WTC11 (cell line): ENCODE data around the gene GRIA2. TPM values are rescaled to one million over a fixed set of nuclear protein-coding genes. Genes with fewer than 3 reads are reported as not detected.

Experiments used
- ATAC-seq: fragments of 200-7000 bp; cut with Tn5 transposase; 2 replicates; pipeline ENCODE4 v1.10.0; 2021; ENCODE audit warnings: mild to moderate bottlenecking, moderate library complexity
- Bru-seq: library from RNA; stranded (reverse); fragments of 400-500 nt; gene quantifications from one replicate; lab custom pipeline; 2021; lab: Mats Ljungman, UMichigan
- CTCF ChIA-PET: fragments of 300-600 bp; sonication (Branson Sonifier 250); formaldehyde crosslinking; loops from one replicate; lab custom pipeline; 2021; ENCODE audit warnings: antibody characterized with exemption; lab: Charles Lee
- POLR2A ChIA-PET: fragments of 350-600 bp; sonication (Branson Sonifier 250); formaldehyde crosslinking; loops from one replicate; lab custom pipeline; 2021; ENCODE audit warnings: antibody characterized with exemption; lab: Charles Lee
- DNase-seq: peaks from one replicate; pipeline ENCODE4 v3.0.0; 2021; ENCODE audit warnings: low spot score
- H3K27ac Mint-ChIP-seq: 2 replicates; pipeline ENCODE4 v1.8.0; 2021; ENCODE audit warnings: mixed read lengths
- H3K27me3 Mint-ChIP-seq: 2 replicates; pipeline ENCODE4 v1.8.0; 2021; ENCODE audit warnings: low read depth, mild to moderate bottlenecking, moderate library complexity, mixed read lengths
- H3K36me3 Mint-ChIP-seq: 2 replicates; pipeline ENCODE4 v1.8.0; 2021; ENCODE audit warnings: mixed read lengths
- H3K4me1 Mint-ChIP-seq: 2 replicates; pipeline ENCODE4 v1.8.0; 2022; ENCODE audit warnings: mixed read lengths
- H3K4me3 Mint-ChIP-seq: 2 replicates; pipeline ENCODE4 v1.8.0; 2021; ENCODE audit warnings: mild to moderate bottlenecking, moderate library complexity, mixed read lengths
- H3K9me3 Mint-ChIP-seq: 2 replicates; pipeline ENCODE4 v1.8.0; 2021; ENCODE audit warnings: mixed read lengths
- ATF1 ChIP-seq: sonication (generic); formaldehyde crosslinking; IDR thresholded peaks from 2 replicates; pipeline ENCODE4 v1.8.1; 2023; ENCODE audit warnings: mild to moderate bottlenecking, moderate library complexity, missing genetic modification reagents
- E2F5 ChIP-seq: sonication (generic); formaldehyde crosslinking; IDR thresholded peaks from 2 replicates; pipeline ENCODE4 v1.8.1; 2022; ENCODE audit warnings: mild to moderate bottlenecking, moderate library complexity, missing genetic modification reagents
- FOXP1 ChIP-seq: sonication (generic); formaldehyde crosslinking; IDR thresholded peaks from 2 replicates; pipeline ENCODE4 v1.8.0; 2022; ENCODE audit warnings: missing genetic modification reagents, mild to moderate bottlenecking, moderate library complexity, borderline replicate concordance
- MXD4 ChIP-seq: fragments of 250-450 bp; sonication (Bioruptor Pico); IDR thresholded peaks from 2 replicates; pipeline ENCODE4 v1.8.0; 2021; ENCODE audit warnings: mild to moderate bottlenecking, moderate library complexity, borderline replicate concordance
- MYBL2 ChIP-seq: sonication (generic); formaldehyde crosslinking; IDR thresholded peaks from 2 replicates; pipeline ENCODE4 v1.8.1; 2023; ENCODE audit warnings: mild to moderate bottlenecking, moderate library complexity, missing genetic modification reagents
- NR1H2 ChIP-seq: sonication (generic); formaldehyde crosslinking; IDR thresholded peaks from 2 replicates; pipeline ENCODE4 v1.9.0; 2021; ENCODE audit warnings: mild to moderate bottlenecking, moderate library complexity, missing genetic modification reagents
- PREB ChIP-seq: sonication (generic); formaldehyde crosslinking; IDR thresholded peaks from 2 replicates; pipeline ENCODE4 v1.8.1; 2022; ENCODE audit warnings: mild to moderate bottlenecking, missing genetic modification reagents, moderate library complexity, borderline replicate concordance
- RORB ChIP-seq: fragments of 250-450 bp; sonication (Bioruptor Pico); IDR thresholded peaks from 2 replicates; pipeline ENCODE4 v1.9.0; 2021; ENCODE audit warnings: mild to moderate bottlenecking
- TP53 ChIP-seq: sonication (generic); formaldehyde crosslinking; IDR thresholded peaks from 2 replicates; pipeline ENCODE4 v1.8.1; 2023; ENCODE audit warnings: mild to moderate bottlenecking, missing genetic modification reagents
- ZNF138 ChIP-seq: sonication (generic); formaldehyde crosslinking; conservative IDR thresholded peaks from 2 replicates; pipeline ENCODE4 v1.8.1; 2022; ENCODE audit warnings: mild to moderate bottlenecking, moderate library complexity, missing genetic modification reagents
- ZNF317 ChIP-seq: sonication (generic); formaldehyde crosslinking; IDR thresholded peaks from 2 replicates; pipeline ENCODE4 v1.8.1; 2023; ENCODE audit warnings: low read depth, mild to moderate bottlenecking, moderate library complexity, missing genetic modification reagents, borderline replicate concordance
- long read RNA-seq, 3 experiments: library from RNA in 1 of 3; library from capped mRNA in 1 of 3; library from polyadenylated mRNA in 1 of 3; unstranded in 2 of 3; stranded (forward) in 1 of 3; transcript quantifications; one replicate each; pipeline ENCODE4 v2.0.0, GENCODE V29; 2021
- total RNA-seq: library from RNA; stranded (reverse); gene quantifications from 3 replicates; pipeline ENCODE4 v1.2.3, GENCODE V29; 2021
- TF ChIP-seq, protein P1 (sequence below): fragments of 250-450 bp; sonication (Bioruptor Pico); IDR thresholded peaks from 2 replicates; pipeline ENCODE4 v1.9.0; 2021; ENCODE audit warnings: moderate library complexity, mild to moderate bottlenecking, inconsistent platforms, borderline replicate concordance
- TF ChIP-seq, protein P2 (sequence below): fragments of 250-450 bp; sonication (Bioruptor Pico); conservative IDR thresholded peaks from 2 replicates; pipeline ENCODE4 v1.9.0; 2021; ENCODE audit warnings: mild to moderate bottlenecking
- TF ChIP-seq, protein P3 (sequence below): sonication (generic); formaldehyde crosslinking; IDR thresholded peaks from 2 replicates; pipeline ENCODE4 v1.8.1; 2023; ENCODE audit warnings: mild to moderate bottlenecking, missing genetic modification reagents, borderline replicate concordance
- TF ChIP-seq, protein P4 (sequence below): sonication (generic); formaldehyde crosslinking; IDR thresholded peaks from 2 replicates; pipeline ENCODE4 v1.8.1; 2023; ENCODE audit warnings: mild to moderate bottlenecking, missing genetic modification reagents
- TF ChIP-seq, protein P5 (sequence below): sonication (generic); formaldehyde crosslinking; IDR thresholded peaks from 2 replicates; pipeline ENCODE4 v1.8.0; 2023; ENCODE audit warnings: missing genetic modification reagents, mild to moderate bottlenecking, borderline replicate concordance
- TF ChIP-seq, protein P6 (sequence below): sonication (generic); formaldehyde crosslinking; conservative IDR thresholded peaks from 2 replicates; pipeline ENCODE4 v1.8.1; 2023; ENCODE audit warnings: mild to moderate bottlenecking, low read depth, missing genetic modification reagents, moderate library complexity

The GRIA2 gene
- total RNA-seq, result not detected in 3 replicates
- Bru-seq, nascent RNA, result percentile 2 among the genes with signal in this experiment
- long read RNA-seq, experiment 1, result 0 reads
- long read RNA-seq, experiment 2, result 0 reads
- long read RNA-seq, experiment 3, result 0 reads

DNA sequence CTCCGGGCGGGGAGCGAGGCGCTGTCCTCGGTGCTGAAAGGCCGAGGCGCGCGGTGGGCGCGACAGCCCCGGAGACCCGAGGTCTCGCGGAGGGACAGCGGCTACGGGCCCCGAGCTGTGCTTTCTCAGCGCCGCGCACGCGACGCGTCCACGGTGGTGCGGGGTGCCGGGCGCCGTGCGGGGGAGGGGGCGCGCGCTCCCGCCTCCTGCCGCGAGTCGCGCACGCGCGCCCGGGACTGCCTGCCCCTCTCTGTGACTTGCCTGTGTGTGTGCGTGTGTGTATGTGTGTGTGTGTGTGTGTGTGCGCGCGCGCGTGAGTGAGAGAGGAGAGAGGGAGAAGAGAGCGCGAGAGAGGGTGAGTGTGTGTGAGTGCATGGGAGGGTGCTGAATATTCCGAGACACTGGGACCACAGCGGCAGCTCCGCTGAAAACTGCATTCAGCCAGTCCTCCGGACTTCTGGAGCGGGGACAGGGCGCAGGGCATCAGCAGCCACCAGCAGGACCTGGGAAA, at the start of gene GRIA2:
Gene GRIA2 (plus strand): TSS at position 358 of the 511 bp plus-strand sequence. CDS start 315 bp downstream, outside the sequence.
- Mint-ChIP-seq H3K27me3 (peaks cover 69% of the 10 kb centered on the region), H3K4me1 (peaks cover 22% of the 10 kb centered on the region), H3K27ac (no peak within 1 kb of the TSS), H3K36me3 (no peaks in the 10 kb centered on the region), H3K4me3 (peak within 1 kb of the TSS; percentile 76), H3K9me3 (no peaks in the 10 kb centered on the region)
- peak; percentile 82 for ATAC-seq
- DNase-seq, result peak; percentile 84
- POLR2A ChIA-PET, result no interaction called here
- CTCF ChIA-PET, result interaction anchor here (0.8 to 1.8 kb wide), 4 partner anchors 16 to 175 kb away, joined by 3 to 10 read pairs (median 6); no protein-coding TSS in a partner anchor
- TF ChIP-seq NR1H2 (CRISPR knock-in tag) (no peak), ATF1 (no peak), FOXP1 (CRISPR knock-in tag) (peak; percentile 98), TP53 (CRISPR knock-in tag) (peak; percentile 95), PREB (CRISPR knock-in tag) (no peak), ZNF138 (CRISPR knock-in tag) (peak; percentile 87; the same call in 1 of the 2 replicates), E2F5 (CRISPR knock-in tag) (peak; percentile 85), MYBL2 (CRISPR knock-in tag) (peak; percentile 92), MXD4 (no peak), RORB (CRISPR knock-in tag) (no peak), ZNF317 (0 out of 2 replicates have a peak, but pooled peaks have one; percentile 19)
- TF ChIP-seq, protein P1, sequence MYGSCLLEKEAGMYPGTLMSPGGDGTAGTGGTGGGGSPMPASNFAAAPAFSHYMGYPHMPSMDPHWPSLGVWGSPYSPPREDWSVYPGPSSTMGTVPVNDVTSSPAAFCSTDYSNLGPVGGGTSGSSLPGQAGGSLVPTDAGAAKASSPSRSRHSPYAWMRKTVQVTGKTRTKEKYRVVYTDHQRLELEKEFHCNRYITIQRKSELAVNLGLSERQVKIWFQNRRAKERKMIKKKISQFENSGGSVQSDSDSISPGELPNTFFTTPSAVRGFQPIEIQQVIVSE (CRISPR knock-in tag), result no peak
- TF ChIP-seq, protein P2, sequence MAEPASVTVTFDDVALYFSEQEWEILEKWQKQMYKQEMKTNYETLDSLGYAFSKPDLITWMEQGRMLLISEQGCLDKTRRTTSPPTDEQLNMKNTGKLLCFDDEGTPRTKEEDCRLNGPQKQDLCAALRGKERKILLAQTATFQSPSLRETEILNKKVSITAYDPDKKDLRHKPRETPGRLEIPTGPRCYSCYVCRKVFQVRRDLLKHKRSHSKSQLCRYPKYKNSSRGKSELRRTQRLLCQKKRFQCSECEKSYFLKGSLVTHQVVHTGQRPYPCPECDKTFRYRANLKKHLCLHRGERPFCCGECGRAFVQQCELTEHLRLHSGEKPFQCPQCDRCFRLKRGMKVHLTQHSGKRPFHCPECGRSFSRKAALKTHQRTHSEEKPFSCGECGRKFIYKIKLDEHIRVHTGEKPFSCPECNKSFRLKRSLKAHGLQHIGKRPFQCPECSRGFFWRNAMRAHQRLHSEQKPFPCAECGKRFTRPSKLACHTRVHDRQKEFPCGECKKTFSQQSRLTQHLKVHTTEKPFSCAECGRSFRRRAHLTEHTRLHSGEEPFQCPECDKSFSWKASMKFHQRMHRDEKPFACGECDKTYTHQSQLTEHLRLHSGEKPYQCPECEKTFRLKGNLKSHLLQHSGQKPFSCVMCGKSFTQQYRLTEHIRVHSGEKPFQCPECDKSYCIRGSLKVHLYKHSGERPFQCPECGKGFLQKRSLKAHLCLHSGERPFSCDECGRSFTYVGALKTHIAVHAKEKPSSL, result no peak
- TF ChIP-seq, protein P3, sequence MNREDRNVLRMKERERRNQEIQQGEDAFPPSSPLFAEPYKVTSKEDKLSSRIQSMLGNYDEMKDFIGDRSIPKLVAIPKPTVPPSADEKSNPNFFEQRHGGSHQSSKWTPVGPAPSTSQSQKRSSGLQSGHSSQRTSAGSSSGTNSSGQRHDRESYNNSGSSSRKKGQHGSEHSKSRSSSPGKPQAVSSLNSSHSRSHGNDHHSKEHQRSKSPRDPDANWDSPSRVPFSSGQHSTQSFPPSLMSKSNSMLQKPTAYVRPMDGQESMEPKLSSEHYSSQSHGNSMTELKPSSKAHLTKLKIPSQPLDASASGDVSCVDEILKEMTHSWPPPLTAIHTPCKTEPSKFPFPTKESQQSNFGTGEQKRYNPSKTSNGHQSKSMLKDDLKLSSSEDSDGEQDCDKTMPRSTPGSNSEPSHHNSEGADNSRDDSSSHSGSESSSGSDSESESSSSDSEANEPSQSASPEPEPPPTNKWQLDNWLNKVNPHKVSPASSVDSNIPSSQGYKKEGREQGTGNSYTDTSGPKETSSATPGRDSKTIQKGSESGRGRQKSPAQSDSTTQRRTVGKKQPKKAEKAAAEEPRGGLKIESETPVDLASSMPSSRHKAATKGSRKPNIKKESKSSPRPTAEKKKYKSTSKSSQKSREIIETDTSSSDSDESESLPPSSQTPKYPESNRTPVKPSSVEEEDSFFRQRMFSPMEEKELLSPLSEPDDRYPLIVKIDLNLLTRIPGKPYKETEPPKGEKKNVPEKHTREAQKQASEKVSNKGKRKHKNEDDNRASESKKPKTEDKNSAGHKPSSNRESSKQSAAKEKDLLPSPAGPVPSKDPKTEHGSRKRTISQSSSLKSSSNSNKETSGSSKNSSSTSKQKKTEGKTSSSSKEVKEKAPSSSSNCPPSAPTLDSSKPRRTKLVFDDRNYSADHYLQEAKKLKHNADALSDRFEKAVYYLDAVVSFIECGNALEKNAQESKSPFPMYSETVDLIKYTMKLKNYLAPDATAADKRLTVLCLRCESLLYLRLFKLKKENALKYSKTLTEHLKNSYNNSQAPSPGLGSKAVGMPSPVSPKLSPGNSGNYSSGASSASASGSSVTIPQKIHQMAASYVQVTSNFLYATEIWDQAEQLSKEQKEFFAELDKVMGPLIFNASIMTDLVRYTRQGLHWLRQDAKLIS, result peak; percentile 76; the same call in 1 of the 2 replicates
- TF ChIP-seq, protein P4, sequence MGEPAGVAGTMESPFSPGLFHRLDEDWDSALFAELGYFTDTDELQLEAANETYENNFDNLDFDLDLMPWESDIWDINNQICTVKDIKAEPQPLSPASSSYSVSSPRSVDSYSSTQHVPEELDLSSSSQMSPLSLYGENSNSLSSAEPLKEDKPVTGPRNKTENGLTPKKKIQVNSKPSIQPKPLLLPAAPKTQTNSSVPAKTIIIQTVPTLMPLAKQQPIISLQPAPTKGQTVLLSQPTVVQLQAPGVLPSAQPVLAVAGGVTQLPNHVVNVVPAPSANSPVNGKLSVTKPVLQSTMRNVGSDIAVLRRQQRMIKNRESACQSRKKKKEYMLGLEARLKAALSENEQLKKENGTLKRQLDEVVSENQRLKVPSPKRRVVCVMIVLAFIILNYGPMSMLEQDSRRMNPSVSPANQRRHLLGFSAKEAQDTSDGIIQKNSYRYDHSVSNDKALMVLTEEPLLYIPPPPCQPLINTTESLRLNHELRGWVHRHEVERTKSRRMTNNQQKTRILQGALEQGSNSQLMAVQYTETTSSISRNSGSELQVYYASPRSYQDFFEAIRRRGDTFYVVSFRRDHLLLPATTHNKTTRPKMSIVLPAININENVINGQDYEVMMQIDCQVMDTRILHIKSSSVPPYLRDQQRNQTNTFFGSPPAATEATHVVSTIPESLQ (CRISPR knock-in tag), result no peak
- TF ChIP-seq, protein P5, sequence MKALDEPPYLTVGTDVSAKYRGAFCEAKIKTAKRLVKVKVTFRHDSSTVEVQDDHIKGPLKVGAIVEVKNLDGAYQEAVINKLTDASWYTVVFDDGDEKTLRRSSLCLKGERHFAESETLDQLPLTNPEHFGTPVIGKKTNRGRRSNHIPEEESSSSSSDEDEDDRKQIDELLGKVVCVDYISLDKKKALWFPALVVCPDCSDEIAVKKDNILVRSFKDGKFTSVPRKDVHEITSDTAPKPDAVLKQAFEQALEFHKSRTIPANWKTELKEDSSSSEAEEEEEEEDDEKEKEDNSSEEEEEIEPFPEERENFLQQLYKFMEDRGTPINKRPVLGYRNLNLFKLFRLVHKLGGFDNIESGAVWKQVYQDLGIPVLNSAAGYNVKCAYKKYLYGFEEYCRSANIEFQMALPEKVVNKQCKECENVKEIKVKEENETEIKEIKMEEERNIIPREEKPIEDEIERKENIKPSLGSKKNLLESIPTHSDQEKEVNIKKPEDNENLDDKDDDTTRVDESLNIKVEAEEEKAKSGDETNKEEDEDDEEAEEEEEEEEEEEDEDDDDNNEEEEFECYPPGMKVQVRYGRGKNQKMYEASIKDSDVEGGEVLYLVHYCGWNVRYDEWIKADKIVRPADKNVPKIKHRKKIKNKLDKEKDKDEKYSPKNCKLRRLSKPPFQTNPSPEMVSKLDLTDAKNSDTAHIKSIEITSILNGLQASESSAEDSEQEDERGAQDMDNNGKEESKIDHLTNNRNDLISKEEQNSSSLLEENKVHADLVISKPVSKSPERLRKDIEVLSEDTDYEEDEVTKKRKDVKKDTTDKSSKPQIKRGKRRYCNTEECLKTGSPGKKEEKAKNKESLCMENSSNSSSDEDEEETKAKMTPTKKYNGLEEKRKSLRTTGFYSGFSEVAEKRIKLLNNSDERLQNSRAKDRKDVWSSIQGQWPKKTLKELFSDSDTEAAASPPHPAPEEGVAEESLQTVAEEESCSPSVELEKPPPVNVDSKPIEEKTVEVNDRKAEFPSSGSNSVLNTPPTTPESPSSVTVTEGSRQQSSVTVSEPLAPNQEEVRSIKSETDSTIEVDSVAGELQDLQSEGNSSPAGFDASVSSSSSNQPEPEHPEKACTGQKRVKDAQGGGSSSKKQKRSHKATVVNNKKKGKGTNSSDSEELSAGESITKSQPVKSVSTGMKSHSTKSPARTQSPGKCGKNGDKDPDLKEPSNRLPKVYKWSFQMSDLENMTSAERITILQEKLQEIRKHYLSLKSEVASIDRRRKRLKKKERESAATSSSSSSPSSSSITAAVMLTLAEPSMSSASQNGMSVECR (CRISPR knock-in tag), result peak; percentile 98
- TF ChIP-seq, protein P6, sequence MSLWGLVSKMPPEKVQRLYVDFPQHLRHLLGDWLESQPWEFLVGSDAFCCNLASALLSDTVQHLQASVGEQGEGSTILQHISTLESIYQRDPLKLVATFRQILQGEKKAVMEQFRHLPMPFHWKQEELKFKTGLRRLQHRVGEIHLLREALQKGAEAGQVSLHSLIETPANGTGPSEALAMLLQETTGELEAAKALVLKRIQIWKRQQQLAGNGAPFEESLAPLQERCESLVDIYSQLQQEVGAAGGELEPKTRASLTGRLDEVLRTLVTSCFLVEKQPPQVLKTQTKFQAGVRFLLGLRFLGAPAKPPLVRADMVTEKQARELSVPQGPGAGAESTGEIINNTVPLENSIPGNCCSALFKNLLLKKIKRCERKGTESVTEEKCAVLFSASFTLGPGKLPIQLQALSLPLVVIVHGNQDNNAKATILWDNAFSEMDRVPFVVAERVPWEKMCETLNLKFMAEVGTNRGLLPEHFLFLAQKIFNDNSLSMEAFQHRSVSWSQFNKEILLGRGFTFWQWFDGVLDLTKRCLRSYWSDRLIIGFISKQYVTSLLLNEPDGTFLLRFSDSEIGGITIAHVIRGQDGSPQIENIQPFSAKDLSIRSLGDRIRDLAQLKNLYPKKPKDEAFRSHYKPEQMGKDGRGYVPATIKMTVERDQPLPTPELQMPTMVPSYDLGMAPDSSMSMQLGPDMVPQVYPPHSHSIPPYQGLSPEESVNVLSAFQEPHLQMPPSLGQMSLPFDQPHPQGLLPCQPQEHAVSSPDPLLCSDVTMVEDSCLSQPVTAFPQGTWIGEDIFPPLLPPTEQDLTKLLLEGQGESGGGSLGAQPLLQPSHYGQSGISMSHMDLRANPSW (CRISPR knock-in tag), result no peak
